K562 (cell line): Measurements from ENCODE around the gene GRIPAP1.

Experiments
- CTCF ChIP-seq, 3 experiments: IDR thresholded peaks in 2 of 3; conservative IDR thresholded peaks in 1 of 3; 2 replicates each; pipeline ENCODE4 v1.5.1; 2011 to 2012; ENCODE audit warnings: low read length in 3 of 3, mild to moderate bottlenecking in 3 of 3, control low read depth in 2 of 3, improper control_type of control experiment in 1 of 3, inconsistent platforms in 1 of 3, low read depth in 1 of 3, mixed read lengths in 1 of 3, moderate library complexity in 1 of 3; ENCODE audit not compliant: insufficient read depth in 2 of 3
- ESRRA ChIP-seq: fragments of 450-650 bp; IDR thresholded peaks from 2 replicates; pipeline ENCODE4 v1.6.1; 2014; ENCODE audit warnings: low read depth, mild to moderate bottlenecking, moderate library complexity, borderline replicate concordance
- MEF2D ChIP-seq: conservative IDR thresholded peaks from 2 replicates; pipeline ENCODE4 v1.6.1; 2016; ENCODE audit warnings: low read depth, missing genetic modification characterization, missing compliant biosample characterization
- MTA3 ChIP-seq: fragments of 450-650 bp; formaldehyde crosslinking; IDR thresholded peaks from 2 replicates; pipeline ENCODE4 v1.6.1; 2017; ENCODE audit warnings: mild to moderate bottlenecking, borderline replicate concordance
- PKNOX1 ChIP-seq: fragments of 450-650 bp; IDR thresholded peaks from 2 replicates; pipeline ENCODE4 v1.6.1; 2016
- RERE ChIP-seq: sonication (generic); formaldehyde crosslinking; IDR thresholded peaks from 2 replicates; pipeline ENCODE4 v1.8.0; 2023; ENCODE audit warnings: missing genetic modification reagents, mild to moderate bottlenecking, borderline replicate concordance

- TF ChIP-seq PKNOX1: no peak
- TF ChIP-seq CTCF (IDR thresholded peaks at IDR 0.05 in 2 of 3, conservative IDR thresholded peaks at IDR 0.05 in 1 of 3; ENCODE audit: insufficient read depth in 2 of 3, low read depth in 1 of 3, low read length in 3 of 3): no peak
- no peak for TF ChIP-seq MTA3
- no peak for TF ChIP-seq MEF2D (tag)
- TF ChIP-seq RERE (CRISPR knock-in tag): no peak
- no peak for TF ChIP-seq ESRRA
Measured at GRCh38 chrX:48978226-48978625, 23.8 kb downstream of the GRIPAP1 start.
